Measurements from ENCODE around the gene SPTB.

Gene SPTB

GRCh38 chr14:64878837-64879634 lies 671 bp downstream of the SPTB start:
- peak overlapping the region; percentile 20 for H3K4me3 ChIP-seq (ENCODE audit: low read depth, low read length)
- TF ChIP-seq CTCF (IDR thresholded peaks at IDR 0.05; ENCODE audit: low read depth, low read length, missing control alignments) = no peak
- no peak for DNase-seq (ENCODE audit: low read depth)
- in situ Hi-C loops (cut with HindIII; ENCODE audit: low sequenced_read_pairs) = loop anchor here (25.0 kb wide), 1 partner anchor 217 kb away; no protein-coding TSS in a partner anchor

- no peak for DNase-seq (ENCODE audit: low read depth)
- no peak overlapping the region for H3K4me3 ChIP-seq (ENCODE audit: low read depth, low read length)
- in situ Hi-C loops (cut with HindIII; ENCODE audit: low sequenced_read_pairs) = loop anchor here (25.0 kb wide), 1 partner anchor 216 kb away; no protein-coding TSS in a partner anchor
- no peak for TF ChIP-seq CTCF (IDR thresholded peaks at IDR 0.05; ENCODE audit: low read depth, low read length, missing control alignments)
Observed at GRCh38 chr14:64877846-64878245, 1.9 kb downstream of the SPTB start.

- in situ Hi-C loops (cut with HindIII; ENCODE audit: low sequenced_read_pairs) = loop anchor here (25.0 kb wide), 1 partner anchor 213 kb away; no protein-coding TSS in a partner anchor
Observed at GRCh38 chr14:64875350-64875749, 4.4 kb downstream of the SPTB start.

GRCh38 chr14:64873506-64874219 lies 6.0 kb downstream of the SPTB start:
- TF ChIP-seq CTCF (IDR thresholded peaks at IDR 0.05; ENCODE audit: low read depth, low read length, missing control alignments) = no peak
- no peak for DNase-seq (ENCODE audit: low read depth)
- H3K4me3 ChIP-seq (ENCODE audit: low read depth, low read length) = no peak overlapping the region
- in situ Hi-C loops (cut with HindIII; ENCODE audit: low sequenced_read_pairs) = no loop called here

More at GRCh38 chr14:64875350-64875749, 4.4 kb downstream of the SPTB start:
- no peak for DNase-seq (ENCODE audit: low read depth)
- no peak overlapping the region for H3K4me3 ChIP-seq (ENCODE audit: low read depth, low read length)
- no peak for TF ChIP-seq CTCF (IDR thresholded peaks at IDR 0.05; ENCODE audit: low read depth, low read length, missing control alignments)

GRCh38 chr14:64871344-64871743 lies 8.4 kb downstream of the SPTB start:
- H3K4me3 ChIP-seq (ENCODE audit: low read depth, low read length) = no peak overlapping the region
- in situ Hi-C loops (cut with HindIII; ENCODE audit: low sequenced_read_pairs) = no loop called here
- DNase-seq (ENCODE audit: low read depth) = no peak
- no peak for TF ChIP-seq CTCF (IDR thresholded peaks at IDR 0.05; ENCODE audit: low read depth, low read length, missing control alignments)

- no peak for TF ChIP-seq CTCF (IDR thresholded peaks at IDR 0.05; ENCODE audit: low read depth, low read length, missing control alignments)
- in situ Hi-C loops (cut with HindIII; ENCODE audit: low sequenced_read_pairs) = no loop called here
- no peak for DNase-seq (ENCODE audit: low read depth)
- H3K4me3 ChIP-seq (ENCODE audit: low read depth, low read length) = no peak overlapping the region
Observed at GRCh38 chr14:64870160-64870559, 9.5 kb downstream of the SPTB start.
